ENCODE results near the gene FBXO15.

The FBXO15 gene

GRCh38 chr18:74064510-74064909 lies 83.1 kb downstream of the FBXO15 start:
- no peak for TF ChIP-seq CTCF (IDR thresholded peaks at IDR 0.05; ENCODE audit: extremely low read depth, insufficient read depth, missing control alignments)
- in situ Hi-C loops (cut with MboI; ENCODE audit: low pct_unique_long_range_greater_than_20kb, low sequenced_read_pairs, unreplicated experiment), result no loop called here
- no peak for DNase-seq (ENCODE audit: low spot score)

GRCh38 chr18:74063557-74063956 lies 84.1 kb downstream of the FBXO15 start:
- in situ Hi-C loops (cut with MboI; ENCODE audit: low pct_unique_long_range_greater_than_20kb, low sequenced_read_pairs, unreplicated experiment), result no loop called here
- no peak for DNase-seq (ENCODE audit: low spot score)
- no peak for TF ChIP-seq CTCF (IDR thresholded peaks at IDR 0.05; ENCODE audit: extremely low read depth, insufficient read depth, missing control alignments)

GRCh38 chr18:74063023-74063422 lies 84.6 kb downstream of the FBXO15 start:
- DNase-seq (ENCODE audit: low spot score), result no peak
- in situ Hi-C loops (cut with MboI; ENCODE audit: low pct_unique_long_range_greater_than_20kb, low sequenced_read_pairs, unreplicated experiment), result no loop called here
- no peak for TF ChIP-seq CTCF (IDR thresholded peaks at IDR 0.05; ENCODE audit: extremely low read depth, insufficient read depth, missing control alignments)

DNA sequence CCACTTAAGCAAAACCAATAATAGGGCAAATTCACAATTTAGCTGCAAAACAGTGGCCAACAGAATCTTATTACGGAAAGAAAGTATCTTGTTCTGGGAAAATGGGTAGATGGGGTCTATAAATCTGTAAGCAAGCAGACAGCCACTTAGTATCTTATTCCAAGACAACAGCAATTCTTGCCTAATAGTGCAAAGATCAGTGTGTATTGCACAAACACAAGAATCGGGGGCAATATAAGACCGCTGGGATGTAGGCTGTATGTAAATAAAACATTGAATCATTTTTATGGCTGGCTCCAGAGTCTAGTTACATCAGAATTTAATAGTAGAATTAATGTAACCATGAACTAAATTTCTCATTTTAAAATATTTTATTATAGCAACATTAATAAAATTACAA lies 85.6 kb downstream of the FBXO15 start:
- DNase-seq (ENCODE audit: low spot score), result no peak
- in situ Hi-C loops (cut with MboI; ENCODE audit: low pct_unique_long_range_greater_than_20kb, low sequenced_read_pairs, unreplicated experiment), result no loop called here
- TF ChIP-seq CTCF (IDR thresholded peaks at IDR 0.05; ENCODE audit: extremely low read depth, insufficient read depth, missing control alignments), result no peak

DNA sequence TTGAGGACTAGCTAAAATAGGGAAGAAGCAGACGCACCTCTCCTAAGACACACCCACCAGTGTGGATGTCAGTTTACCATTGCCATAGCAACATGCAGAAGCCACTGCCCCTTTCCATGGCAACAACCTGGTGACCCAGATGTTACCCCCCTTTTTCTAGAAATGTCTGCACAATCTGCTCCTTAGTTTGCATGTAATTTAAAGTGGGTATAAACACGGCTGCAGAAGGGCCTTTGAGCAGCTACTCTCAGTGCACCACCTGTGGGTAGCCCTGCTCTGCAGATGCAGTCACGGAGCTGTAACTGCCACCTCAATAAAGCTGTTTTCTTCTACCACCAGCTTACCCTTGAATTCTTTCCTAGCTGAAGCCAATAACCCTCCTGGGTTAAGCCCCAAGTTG lies 87.1 kb downstream of the FBXO15 start:
- in situ Hi-C loops (cut with MboI; ENCODE audit: low pct_unique_long_range_greater_than_20kb, low sequenced_read_pairs, unreplicated experiment), result no loop called here
- no peak for TF ChIP-seq CTCF (IDR thresholded peaks at IDR 0.05; ENCODE audit: extremely low read depth, insufficient read depth, missing control alignments)
- DNase-seq (ENCODE audit: low spot score), result no peak

GRCh38 chr18:74050807-74051206 lies 96.8 kb downstream of the FBXO15 start:
- no peak for TF ChIP-seq CTCF (IDR thresholded peaks at IDR 0.05; ENCODE audit: extremely low read depth, insufficient read depth, missing control alignments)
- in situ Hi-C loops (cut with MboI; ENCODE audit: low pct_unique_long_range_greater_than_20kb, low sequenced_read_pairs, unreplicated experiment), result no loop called here
- DNase-seq (ENCODE audit: low spot score), result no peak
